ENCODE results near the gene PHF2. TPM values are rescaled to one million over a fixed set of nuclear protein-coding genes. Genes with fewer than 3 reads are reported as not detected.

The PHF2 gene
- total RNA-seq, 1 experiment from 2014 or later = 11.6 TPM

- no peak for TF ChIP-seq ARID4B (CRISPR knock-in tag; IDR thresholded peaks at IDR 0.05; ENCODE audit: borderline replicate concordance)
- no peak for TF ChIP-seq ZBTB21 (CRISPR knock-in tag; IDR thresholded peaks at IDR 0.05; ENCODE audit: borderline replicate concordance)
- no peak for TF ChIP-seq JUN (CRISPR knock-in tag; IDR thresholded peaks at IDR 0.05)
- TF ChIP-seq STAT6 (CRISPR knock-in tag; conservative IDR thresholded peaks at IDR 0.05; ENCODE audit: low read depth) = no peak
Observed at GRCh38 chr9:93579711-93580516, 3.5 kb downstream of the PHF2 start (continued).

- Mint-ChIP-seq H3K4me1 (peaks cover 31% of the 10 kb centered on the region), H3K9me3 (0 out of 2 replicates have a peak, but pooled peaks cover 4% of the 10 kb centered on the region), H3K36me3 (no peaks in the 10 kb centered on the region; the same call in 1 of the 2 replicates), H3K27me3 (ENCODE audit: low read depth) (peaks cover 7% of the 10 kb centered on the region), H3K4me3 (no peak overlapping the region), H3K27ac (peak overlapping the region; percentile 4; the same call in 1 of the 2 replicates)
- ChIA-PET CTCF (interaction anchor here (0.9 to 4.4 kb wide), 3 partner anchors 9 to 15 kb away, joined by 3 to 29 read pairs (median 9); no protein-coding TSS in a partner anchor), POLR2A (interaction anchor here (0.6 kb wide), 1 partner anchor 280 kb away, joined by 11 read pairs; no protein-coding TSS in a partner anchor)
- TF ChIP-seq FOXP4 (CRISPR knock-in tag; IDR thresholded peaks at IDR 0.05) (no peak), ZNF425 (CRISPR knock-in tag; conservative IDR thresholded peaks at IDR 0.05) (no peak), ESRRA (CRISPR knock-in tag; IDR thresholded peaks at IDR 0.05; ENCODE audit: borderline replicate concordance) (no peak), TEAD4 (CRISPR knock-in tag; IDR thresholded peaks at IDR 0.05) (no peak), USF2 (CRISPR knock-in tag; IDR thresholded peaks at IDR 0.05) (no peak), ZBTB43 (CRISPR knock-in tag; IDR thresholded peaks at IDR 0.05) (no peak)
- ATAC-seq = no peak
- no peak for DNase-seq (ENCODE audit: low spot score)
Observed at GRCh38 chr9:93580654-93581380, 4.4 kb downstream of the PHF2 start.
